Epithelial cell of proximal tubule (primary cell): ENCODE measurements around the gene NSG2. TPM values are rescaled to one million over a fixed set of nuclear protein-coding genes. Genes with fewer than 3 reads are reported as not detected.
"Not testable (repeated sequence)": the region's sequence is repeated elsewhere in the genome, so short reads cannot be mapped to it uniquely, and the experiment has no call there.

Source experiments
- DNase-seq: peaks from one replicate; pipeline ENCODE4 v3.0.0-alpha.2; 2011; ENCODE audit warnings: low read depth
- H3K4me3 ChIP-seq: 2 replicates; pipeline ENCODE4 v1.5.1; 2011; ENCODE audit warnings: low read depth, mild to moderate bottlenecking, low read length
- total RNA-seq: library from RNA; depleted of rRNA; stranded (reverse); fragments of >200 nt; gene quantifications from 2 replicates; pipeline ENCODE4 v1.2.3, GENCODE V29; 2015
- TF ChIP-seq, protein P1 (sequence below): conservative IDR thresholded peaks from 2 replicates; pipeline ENCODE4 v1.5.1; 2012; ENCODE audit warnings: low read depth, mild to moderate bottlenecking, low read length

Gene NSG2
- total RNA-seq, 1 donor from 2014 or later, result not detected

DNA sequence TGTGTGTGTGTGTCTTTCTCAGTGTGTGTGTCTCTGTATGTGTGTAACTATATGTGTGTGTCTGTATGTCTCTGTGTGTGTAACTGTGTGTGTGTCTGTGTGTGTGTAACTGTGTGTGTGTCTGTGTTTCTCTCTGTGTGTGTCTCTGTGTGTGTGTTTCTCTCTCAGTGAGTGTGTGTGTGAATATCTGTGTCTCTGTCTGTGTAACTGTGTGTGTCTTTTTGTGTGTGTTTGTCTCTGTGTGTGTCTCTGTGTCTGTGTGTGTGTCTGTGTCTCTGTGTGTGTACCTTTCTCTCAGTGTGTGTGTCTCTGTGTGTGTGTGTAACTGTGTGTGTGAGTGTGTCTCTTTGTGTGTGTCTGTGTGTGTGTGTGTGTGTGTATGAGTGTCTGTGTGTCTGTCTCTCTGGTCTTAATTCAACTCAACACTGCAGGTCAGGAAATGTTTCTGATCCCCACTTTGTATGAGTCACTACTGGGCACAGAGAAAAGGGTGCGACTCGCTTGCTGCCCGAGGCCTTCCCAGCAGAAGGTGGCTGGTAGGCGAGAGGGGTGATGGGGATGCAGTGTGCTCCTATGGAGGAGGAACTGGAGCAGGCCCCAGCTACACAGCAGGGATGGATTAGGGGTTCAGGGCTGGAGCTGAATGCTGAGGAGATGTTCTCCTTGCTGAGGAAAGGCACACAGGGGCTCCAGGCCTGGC lies 52.1 kb downstream of the NSG2 start:
- H3K4me3 ChIP-seq, result no peak overlapping the region
- TF ChIP-seq, protein P1, sequence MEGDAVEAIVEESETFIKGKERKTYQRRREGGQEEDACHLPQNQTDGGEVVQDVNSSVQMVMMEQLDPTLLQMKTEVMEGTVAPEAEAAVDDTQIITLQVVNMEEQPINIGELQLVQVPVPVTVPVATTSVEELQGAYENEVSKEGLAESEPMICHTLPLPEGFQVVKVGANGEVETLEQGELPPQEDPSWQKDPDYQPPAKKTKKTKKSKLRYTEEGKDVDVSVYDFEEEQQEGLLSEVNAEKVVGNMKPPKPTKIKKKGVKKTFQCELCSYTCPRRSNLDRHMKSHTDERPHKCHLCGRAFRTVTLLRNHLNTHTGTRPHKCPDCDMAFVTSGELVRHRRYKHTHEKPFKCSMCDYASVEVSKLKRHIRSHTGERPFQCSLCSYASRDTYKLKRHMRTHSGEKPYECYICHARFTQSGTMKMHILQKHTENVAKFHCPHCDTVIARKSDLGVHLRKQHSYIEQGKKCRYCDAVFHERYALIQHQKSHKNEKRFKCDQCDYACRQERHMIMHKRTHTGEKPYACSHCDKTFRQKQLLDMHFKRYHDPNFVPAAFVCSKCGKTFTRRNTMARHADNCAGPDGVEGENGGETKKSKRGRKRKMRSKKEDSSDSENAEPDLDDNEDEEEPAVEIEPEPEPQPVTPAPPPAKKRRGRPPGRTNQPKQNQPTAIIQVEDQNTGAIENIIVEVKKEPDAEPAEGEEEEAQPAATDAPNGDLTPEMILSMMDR, result no peak
- DNase-seq, result no peak

GRCh38 chr5:174098694-174099093 lies 53.2 kb downstream of the NSG2 start:
- no peak for DNase-seq
- no peak overlapping the region for H3K4me3 ChIP-seq
- TF ChIP-seq, protein P1, result no peak

DNA sequence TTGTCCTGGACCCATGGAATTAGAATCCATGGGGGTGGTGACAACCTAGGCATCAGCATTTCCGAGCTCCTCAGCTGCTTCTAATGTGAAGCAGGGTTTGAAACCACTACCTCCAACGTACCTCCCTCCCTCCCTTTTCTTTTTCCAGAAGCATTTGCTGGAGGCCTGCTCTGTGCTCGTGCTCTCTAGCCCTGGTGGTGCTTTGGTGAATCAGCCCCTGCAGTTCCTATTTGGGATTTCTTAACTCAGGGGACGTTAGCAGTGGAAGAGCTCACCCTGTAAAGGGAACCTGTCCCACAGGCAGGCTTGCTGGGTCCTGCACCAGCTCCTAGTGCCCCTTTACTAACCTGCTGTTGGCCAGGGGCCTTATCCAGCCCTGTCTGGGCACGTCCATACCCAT lies 55.0 kb downstream of the NSG2 start:
- H3K4me3 ChIP-seq, result no peak overlapping the region
- TF ChIP-seq, protein P1, result no peak
- no peak for DNase-seq

GRCh38 chr5:174101195-174101730 lies 55.8 kb downstream of the NSG2 start:
- no peak for DNase-seq
- TF ChIP-seq, protein P1, result no peak
- H3K4me3 ChIP-seq, result no peak overlapping the region

DNA sequence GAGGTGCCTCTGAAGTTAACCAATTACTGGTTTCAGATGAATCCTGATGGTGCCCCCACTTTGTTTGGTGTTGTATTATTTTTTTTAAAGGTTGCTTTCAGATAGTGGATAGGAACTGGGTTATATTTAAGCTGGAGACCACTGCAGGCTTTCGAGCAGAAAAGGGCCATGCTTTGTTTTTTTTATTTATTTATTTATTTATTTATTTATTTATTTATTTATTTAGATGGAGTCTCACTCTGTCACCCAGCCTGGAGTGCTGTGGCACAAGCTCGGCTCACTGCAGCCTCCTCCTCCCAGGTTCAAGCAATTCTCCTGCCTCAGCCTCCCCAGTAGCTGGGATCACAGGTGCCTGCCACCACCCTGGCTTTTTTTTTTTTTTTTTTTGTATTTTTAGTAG lies 57.1 kb downstream of the NSG2 start:
- not testable (repeated sequence) for H3K4me3 ChIP-seq

GRCh38 chr5:174106997-174107655 lies 61.6 kb downstream of the NSG2 start:
- no peak overlapping the region for H3K4me3 ChIP-seq
- no peak for DNase-seq
- TF ChIP-seq, protein P1, result no peak

More for the DNA sequence above, 57.1 kb downstream of the NSG2 start:
- not testable (repeated sequence) for DNase-seq

DNA sequence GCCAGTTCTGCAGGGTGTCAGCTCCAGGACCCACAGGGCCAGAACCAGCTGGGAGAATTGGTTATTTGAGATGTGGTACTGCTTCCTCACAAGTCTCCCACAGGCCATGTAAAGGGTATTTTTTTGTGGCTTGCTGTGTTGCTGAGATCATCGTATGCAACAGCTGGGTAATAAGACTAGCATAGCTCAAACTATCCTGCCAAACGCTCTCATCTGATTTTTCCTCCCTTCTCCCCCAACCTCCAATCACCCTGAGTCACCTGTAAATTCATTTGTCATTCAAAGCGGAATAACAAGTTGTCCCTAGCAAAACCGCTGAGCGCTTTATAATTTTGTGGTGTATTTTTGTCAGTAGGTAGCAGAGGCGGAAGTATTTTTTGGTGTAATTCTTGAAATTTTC lies 63.2 kb downstream of the NSG2 start:
- TF ChIP-seq, protein P1, result no peak
- no peak for DNase-seq
- no peak overlapping the region for H3K4me3 ChIP-seq
